Measurements from ENCODE around the gene OR4C12.
"Not testable (repeated sequence)": the region's sequence is repeated elsewhere in the genome, so short reads cannot be mapped to it uniquely, and the experiment has no call there.

Gene OR4C12

GRCh38 chr11:49982435-49982834 is at the start of gene OR4C12:
OR4C12 (minus strand) TSS chr11:49982535; CDS start chr11:49982501, 34 bp downstream.
- intact Hi-C loops (cut with DNase I); DNase-seq: not testable (repeated sequence)

- intact Hi-C loops (cut with DNase I), result no loop called here
- no peak for DNase-seq
Measured at GRCh38 chr11:50030193-50030592, 47.9 kb upstream of the OR4C12 start.

- intact Hi-C loops (cut with DNase I), result no loop called here
- peak in 39 of 42 donors; percentile 6 to 88 (median 59) for DNase-seq
Measured at GRCh38 chr11:49995565-49995964, 13.2 kb upstream of the OR4C12 start.

GRCh38 chr11:49973439-49973838 is 8.9 kb downstream of the OR4C12 start:
- intact Hi-C loops (cut with DNase I); DNase-seq: not testable (repeated sequence)

- intact Hi-C loops (cut with DNase I), result no loop called here
- no peak for DNase-seq
Measured at GRCh38 chr11:49952091-49952490, 30.2 kb downstream of the OR4C12 start, which contains the start of gene OR4C13. OR4C13 (plus strand) TSS chr11:49952391; CDS start chr11:49952423, 32 bp downstream.

- intact Hi-C loops (cut with DNase I); DNase-seq: not testable (repeated sequence)
Measured at GRCh38 chr11:49948701-49949100, 33.6 kb downstream of the OR4C12 start.
